ENCODE data around the gene GOLT1B.

The GOLT1B gene

DNA sequence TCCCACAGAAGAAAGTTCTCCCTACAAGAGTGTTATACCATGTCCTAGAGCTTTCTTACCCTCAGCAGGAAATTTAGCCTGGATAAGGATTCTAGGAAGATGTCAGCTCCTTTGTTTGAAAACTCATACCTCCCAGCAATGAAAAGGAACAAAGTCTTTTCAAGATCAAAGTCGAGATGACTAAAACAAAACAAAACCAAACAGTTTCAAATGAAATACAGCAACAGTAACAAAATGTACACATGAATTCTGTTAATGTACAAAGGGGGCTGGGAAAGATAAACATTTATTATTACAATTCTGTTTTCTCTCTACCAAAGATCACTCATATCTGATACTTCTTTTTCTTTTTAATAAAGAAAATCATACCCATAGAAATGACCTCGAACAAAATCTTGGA lies 61.3 kb downstream of the GOLT1B start:
- DNase-seq (ENCODE audit: low read depth in 1 of 2, low spot score in 1 of 2) = no peak

DNA sequence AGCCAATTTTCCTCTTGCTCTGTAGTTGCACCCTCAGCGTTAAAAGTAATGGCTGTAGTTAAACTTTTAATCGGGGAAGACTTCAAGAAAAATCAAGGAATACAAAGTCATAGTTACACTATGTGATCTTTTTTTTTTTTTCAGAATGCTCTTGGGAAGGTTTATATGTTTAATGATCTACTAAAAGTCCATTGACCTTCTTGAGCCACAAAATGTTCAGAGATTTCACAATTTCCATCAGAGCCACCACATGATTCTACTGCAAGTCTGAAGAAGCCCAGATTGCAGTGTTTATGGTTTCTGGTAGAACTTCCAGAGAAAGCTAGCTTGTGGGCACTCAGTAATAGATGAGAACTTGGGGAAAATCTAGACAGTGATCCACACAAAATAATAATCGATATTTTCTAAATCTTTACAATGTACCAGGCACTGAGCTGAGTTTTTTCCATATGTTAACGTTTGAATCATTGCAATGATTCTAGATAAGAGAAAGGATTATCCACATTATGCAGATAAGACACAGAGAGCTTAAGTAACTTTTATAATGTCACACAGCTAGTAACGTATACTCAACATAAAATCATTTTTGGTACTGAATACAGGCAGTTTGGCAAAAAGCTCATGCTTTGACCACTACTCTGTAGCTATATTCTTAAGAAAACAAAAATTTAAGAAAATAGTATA lies 64.8 kb downstream of the GOLT1B start:
- DNase-seq (ENCODE audit: low read depth in 1 of 2, low spot score in 1 of 2) = no peak

DNA sequence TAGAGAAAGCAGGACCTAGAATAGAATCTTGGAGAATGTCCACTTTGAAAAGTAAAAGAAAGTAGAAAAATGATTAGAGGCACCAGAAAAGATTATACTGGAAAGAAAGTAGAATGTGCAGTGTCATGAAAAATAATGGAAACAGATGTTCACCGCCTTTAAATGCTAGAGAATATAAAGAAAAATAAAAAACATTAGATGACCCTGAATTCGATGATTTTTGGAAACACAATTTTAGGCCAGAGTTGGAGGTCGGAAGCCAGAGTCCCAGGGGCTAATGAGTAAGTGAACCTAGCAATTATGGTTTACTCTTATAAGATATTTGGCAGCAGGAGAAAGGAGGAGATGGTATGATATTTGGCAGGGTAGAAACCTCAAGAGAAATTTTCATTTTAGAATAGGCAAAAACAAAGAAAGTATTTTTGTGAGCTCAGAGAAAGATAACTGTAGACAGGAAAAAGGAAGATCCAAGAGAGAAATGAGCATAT lies 65.4 kb downstream of the GOLT1B start:
- DNase-seq (ENCODE audit: low read depth in 1 of 2, low spot score in 1 of 2) = no peak

Data from stimulated activated CD4-positive, alpha-beta T cell treated with anti-CD3 and anti-CD28 coated beads, Interleukin-15, amount 100 ng/mL, for 1 hour (primary cell).